GM12892 (cell line): ENCODE measurements around the gene TGM1.

ENCODE experiments used
- POLR2A ChIP-seq: IDR thresholded peaks from 2 replicates; pipeline ENCODE4 v1.6.1; 2011; ENCODE audit warnings: low read depth, low read length, control low read depth
- POLR2AphosphoS5 ChIP-seq: IDR thresholded peaks from 2 replicates; pipeline ENCODE4 v1.6.1; 2011; ENCODE audit warnings: low read depth, low read length, control low read depth
- TAF1 ChIP-seq: IDR thresholded peaks from 2 replicates; pipeline ENCODE4 v1.6.1; 2011; ENCODE audit warnings: low read depth, mild to moderate bottlenecking, control low read depth, low read length, borderline replicate concordance

GRCh38 chr14:24279301-24280186 lies 16.6 kb upstream of the TGM1 start:
- no peak for TF ChIP-seq POLR2A
- no peak for TF ChIP-seq TAF1
- no peak for TF ChIP-seq POLR2AphosphoS5
